HepG2 (cell line): ENCODE data around the gene NDUFA13.

Experiments used
- EZH2 ChIP-seq: conservative IDR thresholded peaks from 2 replicates; pipeline ENCODE4 v1.6.1; 2012; ENCODE audit warnings: mild to moderate bottlenecking, low read depth, low read length, moderate library complexity
- FOXJ3 ChIP-seq: sonication (generic); formaldehyde crosslinking; IDR thresholded peaks from 2 replicates; pipeline ENCODE4 v1.4.0; 2020; ENCODE audit warnings: missing genetic modification reagents, mild to moderate bottlenecking, borderline replicate concordance
- KDM4B ChIP-seq: sonication (generic); formaldehyde crosslinking; IDR thresholded peaks from 2 replicates; pipeline ENCODE4 v1.4.0; 2020; ENCODE audit warnings: missing genetic modification reagents
- MXI1 ChIP-seq: IDR thresholded peaks from 3 replicates; pipeline ENCODE4 v1.6.1; 2012; ENCODE audit warnings: low read depth, low read length, inconsistent platforms, borderline replicate concordance
- POLR2G ChIP-seq: fragments of 200-400 bp; formaldehyde crosslinking; IDR thresholded peaks from 2 replicates; pipeline ENCODE4 v1.6.1; 2018; ENCODE audit warnings: mild to moderate bottlenecking, low read depth, low read length, moderate library complexity
- RFX1 ChIP-seq: fragments of 450-650 bp; IDR thresholded peaks from 2 replicates; pipeline ENCODE4 v1.6.1; 2017
- RFXANK ChIP-seq: IDR thresholded peaks from 2 replicates; pipeline ENCODE4 v1.6.1; 2016
- TBX2 ChIP-seq: sonication (generic); formaldehyde crosslinking; IDR thresholded peaks from 2 replicates; pipeline ENCODE4 v1.5.0; 2020; ENCODE audit warnings: missing genetic modification reagents, mild to moderate bottlenecking, borderline replicate concordance
- ZBTB21 ChIP-seq: sonication (generic); formaldehyde crosslinking; IDR thresholded peaks from 2 replicates; pipeline ENCODE4 v1.4.0; 2020; ENCODE audit warnings: missing genetic modification reagents
- ZNF629 ChIP-seq: sonication (generic); formaldehyde crosslinking; conservative IDR thresholded peaks from 2 replicates; pipeline ENCODE4 v1.5.0; 2020; ENCODE audit warnings: missing genetic modification reagents
- TF ChIP-seq, protein P1 (sequence below): sonication (generic); formaldehyde crosslinking; IDR thresholded peaks from 2 replicates; pipeline ENCODE4 v1.5.1; 2020; ENCODE audit warnings: mild to moderate bottlenecking, missing genetic modification reagents, moderate library complexity

DNA sequence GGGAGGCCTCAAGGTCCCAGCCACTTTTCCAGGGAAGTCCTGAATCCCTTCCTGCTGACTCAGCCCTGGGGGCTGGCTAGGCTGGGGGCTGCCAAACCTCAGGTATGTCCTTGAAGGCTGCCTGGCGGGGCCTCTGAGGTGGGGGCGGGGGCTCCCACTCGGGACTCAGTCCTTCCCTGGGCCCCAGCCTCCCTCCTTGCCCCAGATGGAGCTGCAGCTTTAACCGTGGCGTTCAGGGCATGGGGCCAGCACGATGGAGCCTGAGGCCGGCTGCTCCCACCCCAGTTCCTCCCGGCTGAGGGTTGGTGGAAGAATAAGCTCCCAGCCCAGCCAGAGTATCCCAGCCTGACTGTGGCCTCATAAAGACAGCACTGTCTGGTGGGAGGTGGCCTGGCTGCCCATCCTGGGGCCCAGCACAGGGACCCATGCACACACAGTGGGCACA lies 34.5 kb downstream of the NDUFA13 start:
- TF ChIP-seq MXI1 (no peak), ZNF629 (CRISPR knock-in tag) (no peak), FOXJ3 (CRISPR knock-in tag) (no peak), RFX1 (no peak), POLR2G (no peak), RFXANK (CRISPR knock-in tag) (no peak), ZBTB21 (CRISPR knock-in tag) (no peak), EZH2 (no peak), TBX2 (no peak), KDM4B (CRISPR knock-in tag) (no peak)
- TF ChIP-seq, protein P1, sequence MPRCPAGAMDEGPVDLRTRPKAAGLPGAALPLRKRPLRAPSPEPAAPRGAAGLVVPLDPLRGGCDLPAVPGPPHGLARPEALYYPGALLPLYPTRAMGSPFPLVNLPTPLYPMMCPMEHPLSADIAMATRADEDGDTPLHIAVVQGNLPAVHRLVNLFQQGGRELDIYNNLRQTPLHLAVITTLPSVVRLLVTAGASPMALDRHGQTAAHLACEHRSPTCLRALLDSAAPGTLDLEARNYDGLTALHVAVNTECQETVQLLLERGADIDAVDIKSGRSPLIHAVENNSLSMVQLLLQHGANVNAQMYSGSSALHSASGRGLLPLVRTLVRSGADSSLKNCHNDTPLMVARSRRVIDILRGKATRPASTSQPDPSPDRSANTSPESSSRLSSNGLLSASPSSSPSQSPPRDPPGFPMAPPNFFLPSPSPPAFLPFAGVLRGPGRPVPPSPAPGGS (CRISPR knock-in tag), result no peak
